Measurements from ENCODE around the gene RTL3.

Gene RTL3

GRCh38 chrX:78619834-78620233 is 39.3 kb downstream of the RTL3 start:
- no peak for DNase-seq (ENCODE audit: extremely low read depth in 1 of 2, low read depth in 1 of 2)

GRCh38 chrX:78618987-78619386 is 40.1 kb downstream of the RTL3 start:
- no peak for DNase-seq (ENCODE audit: extremely low read depth in 1 of 2, low read depth in 1 of 2)

GRCh38 chrX:78614264-78614663 is 44.9 kb downstream of the RTL3 start:
- DNase-seq (ENCODE audit: extremely low read depth in 1 of 2, low read depth in 1 of 2), result no peak

Data from activated CD8-positive, alpha-beta memory T cell treated with anti-CD3 and anti-CD28 coated beads for 1 hour (primary cell).